ENCODE measurements around the gene TRIM14.

- TF ChIP-seq POLR2A (IDR thresholded peaks at IDR 0.05; ENCODE audit: extremely low read depth, insufficient read length): no peak
- TF ChIP-seq CTCF (IDR thresholded peaks at IDR 0.05; ENCODE audit: low read depth, low read length): no peak
Observed at GRCh38 chr9:98069551-98069950, 49.5 kb downstream of the TRIM14 start.
